A549 (cell line): ENCODE data around the gene TP53TG3B.
"Not testable (repeated sequence)": the region's sequence is repeated elsewhere in the genome, so short reads cannot be mapped to it uniquely, and the experiment has no call there.

Experiments used
- CTCF ChIP-seq: fragments of >200 bp; sonication (Bioruptor Twin); formaldehyde crosslinking; IDR thresholded peaks from 3 replicates; pipeline ENCODE4 v1.5.1; 2016
- JUNB ChIP-seq: fragments of >200 bp; sonication (Bioruptor Twin); formaldehyde crosslinking; IDR thresholded peaks from 2 replicates; pipeline ENCODE4 v1.6.1; 2016
- MAX ChIP-seq: IDR thresholded peaks from 2 replicates; pipeline ENCODE4 v1.6.1; 2012
- POLR2AphosphoS2 ChIP-seq: conservative IDR thresholded peaks from 2 replicates; pipeline ENCODE4 v1.6.1; 2012; ENCODE audit warnings: low read length, improper control_type of control experiment, inconsistent platforms
- USF2 ChIP-seq: fragments of 450-650 bp; IDR thresholded peaks from 2 replicates; pipeline ENCODE4 v1.6.1; 2014; ENCODE audit warnings: antibody characterized with exemption

- not testable (repeated sequence) for TF ChIP-seq POLR2AphosphoS2, USF2, JUNB, MAX, CTCF
Measured at GRCh38 chr16:33360541-33360940, at the start of gene TP53TG3B.
